Fibroblast of mammary gland (primary cell): ENCODE results near the gene CTNNA3.

ENCODE experiments used
- DNase-seq: peaks from one replicate; pipeline ENCODE4 v3.0.0-alpha.2; 2010; ENCODE audit warnings: low read depth
- H3K4me3 ChIP-seq: 2 replicates; pipeline ENCODE4 v1.5.1; 2011; ENCODE audit warnings: low read depth, mild to moderate bottlenecking, low read length, moderate library complexity; ENCODE audit not compliant: control insufficient read depth
- TF ChIP-seq, protein P1 (sequence below): conservative IDR thresholded peaks from 2 replicates; pipeline ENCODE4 v1.5.1; 2011; ENCODE audit warnings: low read depth, low read length, inconsistent platforms; ENCODE audit not compliant: control insufficient read depth, insufficient read depth

The CTNNA3 gene

GRCh38 chr10:66505003-66505657, 1190.9 kb downstream of the CTNNA3 start:
- no peak for DNase-seq
- TF ChIP-seq, protein P1, sequence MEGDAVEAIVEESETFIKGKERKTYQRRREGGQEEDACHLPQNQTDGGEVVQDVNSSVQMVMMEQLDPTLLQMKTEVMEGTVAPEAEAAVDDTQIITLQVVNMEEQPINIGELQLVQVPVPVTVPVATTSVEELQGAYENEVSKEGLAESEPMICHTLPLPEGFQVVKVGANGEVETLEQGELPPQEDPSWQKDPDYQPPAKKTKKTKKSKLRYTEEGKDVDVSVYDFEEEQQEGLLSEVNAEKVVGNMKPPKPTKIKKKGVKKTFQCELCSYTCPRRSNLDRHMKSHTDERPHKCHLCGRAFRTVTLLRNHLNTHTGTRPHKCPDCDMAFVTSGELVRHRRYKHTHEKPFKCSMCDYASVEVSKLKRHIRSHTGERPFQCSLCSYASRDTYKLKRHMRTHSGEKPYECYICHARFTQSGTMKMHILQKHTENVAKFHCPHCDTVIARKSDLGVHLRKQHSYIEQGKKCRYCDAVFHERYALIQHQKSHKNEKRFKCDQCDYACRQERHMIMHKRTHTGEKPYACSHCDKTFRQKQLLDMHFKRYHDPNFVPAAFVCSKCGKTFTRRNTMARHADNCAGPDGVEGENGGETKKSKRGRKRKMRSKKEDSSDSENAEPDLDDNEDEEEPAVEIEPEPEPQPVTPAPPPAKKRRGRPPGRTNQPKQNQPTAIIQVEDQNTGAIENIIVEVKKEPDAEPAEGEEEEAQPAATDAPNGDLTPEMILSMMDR: no peak
- no peak overlapping the region for H3K4me3 ChIP-seq

DNA sequence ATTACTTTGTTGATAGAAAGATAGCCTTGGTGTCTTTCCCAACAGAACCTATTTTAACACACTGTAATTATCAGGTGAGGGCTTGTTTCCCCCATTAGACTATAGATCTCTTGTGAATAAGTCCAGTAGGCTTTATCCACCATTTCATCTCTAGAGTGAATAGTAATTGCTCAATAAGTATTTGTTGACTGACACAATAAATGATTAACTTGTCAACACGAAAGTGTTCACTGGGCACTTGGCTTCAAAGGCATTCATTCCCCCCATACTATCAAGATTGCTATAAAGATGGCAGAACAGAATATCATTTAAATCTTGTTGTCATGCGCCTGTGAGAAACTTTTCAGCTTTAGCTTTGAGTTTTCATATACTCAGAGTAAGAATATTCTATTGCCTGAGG, 1194.6 kb downstream of the CTNNA3 start:
- no peak for DNase-seq
- H3K4me3 ChIP-seq: no peak overlapping the region
- TF ChIP-seq, protein P1: no peak

- no peak for DNase-seq
- TF ChIP-seq, protein P1: no peak
- H3K4me3 ChIP-seq: no peak overlapping the region
Measured at GRCh38 chr10:66483966-66484365, 1212.0 kb downstream of the CTNNA3 start.

DNA sequence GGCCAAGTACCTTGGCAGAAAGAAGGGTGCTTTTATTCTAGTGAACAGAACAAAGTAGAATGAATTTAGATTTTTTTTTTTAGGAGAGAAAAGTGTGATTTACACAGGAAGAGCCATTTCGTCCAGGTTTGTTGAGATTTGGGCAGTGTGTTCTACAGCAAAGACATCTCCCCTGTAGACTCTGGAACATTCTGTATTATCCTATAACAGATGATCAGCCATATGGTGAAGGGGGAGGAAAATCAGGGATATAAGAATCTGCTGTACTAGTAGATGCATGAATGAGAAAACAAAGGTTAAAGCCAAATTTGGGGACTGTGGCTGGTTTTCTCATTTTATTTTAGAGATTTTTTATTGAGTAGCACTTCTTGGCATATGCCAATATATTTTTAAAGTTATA, 1223.8 kb downstream of the CTNNA3 start:
- TF ChIP-seq, protein P1: no peak
- no peak overlapping the region for H3K4me3 ChIP-seq
- no peak for DNase-seq

DNA sequence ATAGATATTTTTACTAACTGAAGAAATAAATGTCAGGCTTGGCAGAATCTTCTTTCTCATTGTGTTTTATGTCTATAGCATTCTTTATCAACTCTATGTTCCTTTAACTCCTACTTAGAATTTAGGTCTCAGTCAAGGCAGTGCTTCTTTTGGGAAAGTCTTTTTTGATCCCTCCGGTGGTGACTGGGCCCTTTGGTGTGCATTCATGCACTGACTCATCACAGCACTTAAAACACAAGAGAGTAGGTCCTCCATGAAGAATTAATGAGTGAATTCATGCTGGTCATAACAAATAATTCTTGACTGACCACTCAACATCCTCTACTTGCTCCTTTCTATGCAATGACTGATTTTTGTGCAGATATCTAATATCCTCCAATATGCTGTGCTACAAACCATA, 1229.0 kb downstream of the CTNNA3 start:
- H3K4me3 ChIP-seq: no peak overlapping the region
- TF ChIP-seq, protein P1: no peak
- no peak for DNase-seq

GRCh38 chr10:66466622-66467021, 1229.4 kb downstream of the CTNNA3 start:
- no peak for DNase-seq
- no peak overlapping the region for H3K4me3 ChIP-seq
- TF ChIP-seq, protein P1: no peak

DNA sequence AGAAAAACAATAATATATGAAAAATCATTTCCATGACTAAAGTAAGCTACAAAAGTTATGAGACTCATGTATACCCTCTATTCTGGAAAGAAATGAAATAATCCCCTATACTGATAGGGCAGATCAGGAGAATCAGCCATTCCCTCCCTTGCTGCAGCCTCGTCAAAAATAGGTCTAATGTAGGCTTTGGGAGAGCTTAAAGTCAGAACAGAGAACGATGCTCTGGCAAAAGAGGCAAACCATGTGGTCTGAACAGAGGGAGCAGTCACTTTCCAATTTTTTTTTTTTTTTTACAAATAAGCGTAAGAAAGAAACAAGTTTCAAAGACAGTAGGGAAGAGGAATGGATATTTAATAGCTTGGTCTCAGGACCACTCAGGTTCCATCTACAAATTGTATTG, 1232.4 kb downstream of the CTNNA3 start:
- no peak overlapping the region for H3K4me3 ChIP-seq
- DNase-seq: no peak
- TF ChIP-seq, protein P1: no peak
